ENCODE measurements around the gene ALX3.

- no peak for TF ChIP-seq POLR2A (IDR thresholded peaks at IDR 0.05)
- TF ChIP-seq CTCF (IDR thresholded peaks at IDR 0.05) = no peak
Observed at GRCh38 chr1:110048240-110048639, 22.2 kb downstream of the ALX3 start.

All from right lobe of liver (tissue), 4 donors.